GM19043 (cell line): ENCODE measurements around the gene SH3BGR.
A peak's percentile ranks its signal among the peaks of the same experiment; 100 is the strongest.
"Not testable (repeated sequence)": the region's sequence is repeated elsewhere in the genome, so short reads cannot be mapped to it uniquely, and the experiment has no call there.

ENCODE experiments used
- ATAC-seq: cut with Tn5 transposase; IDR thresholded peaks from one replicate; pipeline ENCODE4 v1.9.1; 2021; ENCODE audit warnings: low read depth; ENCODE audit not compliant: unreplicated experiment

The SH3BGR gene

DNA sequence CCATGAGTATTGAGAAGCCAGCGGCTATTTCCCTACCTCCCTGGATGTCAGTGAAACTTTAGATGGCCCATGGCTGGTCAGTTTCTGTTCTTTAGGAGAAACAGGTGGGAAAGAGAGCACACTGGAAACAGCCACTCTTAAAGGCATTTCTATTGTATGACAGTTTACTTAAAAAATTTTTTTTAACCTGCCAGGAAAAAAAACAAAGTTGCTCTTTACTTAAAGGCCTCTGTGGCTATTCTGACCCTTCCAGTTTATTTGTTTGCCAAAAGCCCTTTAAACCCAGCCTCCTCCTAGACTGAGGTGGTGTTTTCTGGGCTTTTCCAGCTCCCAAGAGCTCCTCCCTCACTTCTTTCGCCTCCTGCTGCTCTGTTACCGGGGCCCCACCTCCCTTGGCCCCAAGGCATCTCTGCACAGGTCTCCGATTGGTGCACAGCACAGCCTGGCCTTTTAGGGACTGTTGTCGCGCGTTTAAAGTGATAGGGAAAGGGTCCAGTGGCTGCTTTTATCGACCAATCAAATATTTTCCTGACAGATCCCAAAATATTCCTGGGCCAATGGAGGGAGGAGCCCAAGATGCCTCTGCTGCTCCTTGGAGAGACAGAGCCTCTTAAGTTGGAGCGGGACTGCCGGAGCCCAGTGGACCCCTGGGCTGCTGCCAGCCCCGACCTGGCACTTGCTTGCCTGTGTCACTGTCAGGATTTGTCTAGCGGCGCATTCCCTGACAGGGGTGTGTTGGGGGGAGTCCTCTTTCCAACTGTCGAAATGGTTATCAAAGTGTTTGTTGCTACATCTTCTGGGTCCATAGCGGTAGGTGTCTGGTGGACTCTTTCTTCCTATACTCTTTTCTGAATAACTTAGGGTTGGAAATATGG lies at the start of gene SH3BGR:
Gene SH3BGR, plus strand, starts transcription at position 639 of the 875 bp plus-strand sequence. Its CDS starts 127 bp downstream, at position 766.
- no peak for ATAC-seq

DNA sequence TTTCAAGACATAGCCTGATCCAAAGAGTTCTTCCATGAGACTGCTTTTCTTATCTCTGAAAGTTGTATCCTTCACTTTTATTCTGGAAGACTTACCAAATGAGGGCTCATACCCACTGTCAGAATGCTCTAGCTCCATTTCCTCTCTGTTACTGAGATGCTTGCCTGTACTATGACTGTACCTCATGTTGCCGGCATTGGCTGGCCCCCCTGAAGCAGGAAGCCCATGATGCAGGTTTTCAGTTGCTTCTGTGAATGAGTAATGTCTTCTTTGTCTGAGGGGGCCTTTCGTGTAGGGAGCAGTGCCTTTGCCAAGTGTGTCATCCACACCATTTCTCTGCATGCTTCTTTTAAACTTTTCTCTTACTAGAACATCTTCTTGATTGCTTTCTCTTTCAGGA lies 45.7 kb upstream of the SH3BGR start:
- no peak for ATAC-seq

DNA sequence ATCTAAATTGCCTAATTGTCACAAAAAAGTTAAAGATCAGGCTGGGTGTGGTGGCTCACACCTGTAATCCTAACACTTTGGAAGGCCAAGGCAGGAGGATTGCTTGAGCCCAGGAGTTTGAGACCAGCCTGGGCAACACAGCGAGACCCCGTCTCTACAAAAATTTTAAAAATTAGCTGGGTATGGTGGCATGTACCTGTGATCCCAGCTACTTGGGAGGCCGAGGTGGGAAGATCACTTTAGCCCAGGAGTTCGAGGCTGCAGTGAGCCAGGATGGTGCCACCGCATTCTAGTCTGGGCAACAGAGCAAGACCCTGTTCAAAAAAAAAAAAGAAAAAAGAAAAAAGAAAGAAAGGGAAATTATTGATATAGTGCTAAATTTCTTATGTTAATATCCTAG lies 32.6 kb upstream of the SH3BGR start:
- ATAC-seq = not testable (repeated sequence)

DNA sequence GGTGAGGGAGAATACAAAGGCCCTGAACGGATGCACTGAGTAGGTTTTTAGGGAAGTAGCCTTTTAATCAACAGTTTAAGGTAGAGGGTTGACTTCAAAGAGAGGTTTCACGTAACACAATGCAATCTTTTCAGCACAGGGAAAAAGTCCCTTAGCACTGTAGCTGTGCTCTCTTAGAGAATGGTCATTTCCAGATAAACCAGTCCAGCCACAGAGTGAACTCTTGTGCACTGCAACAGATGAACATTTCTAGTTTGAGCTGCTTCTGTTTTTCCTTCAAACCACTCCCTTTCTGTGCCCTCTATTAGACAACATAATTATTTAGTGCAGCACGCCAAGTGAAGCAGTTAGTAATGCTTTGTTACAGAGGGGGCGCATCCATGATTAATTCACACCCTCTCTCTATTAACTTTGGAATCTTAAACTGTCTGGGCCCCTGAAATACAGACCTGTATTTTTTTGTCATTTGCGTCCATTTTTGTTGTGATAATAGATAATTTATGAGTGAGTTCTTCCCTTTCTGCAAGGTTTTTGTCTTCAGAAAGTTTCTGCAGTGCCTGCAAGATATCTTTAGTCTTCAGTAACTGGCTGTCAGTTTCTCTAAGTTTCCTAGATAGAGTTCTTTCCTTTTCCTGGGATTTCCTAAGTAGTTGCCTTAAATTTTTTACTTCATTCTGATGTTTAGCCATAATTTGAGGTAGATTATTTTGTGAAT lies 29.1 kb upstream of the SH3BGR start:
- no peak for ATAC-seq

DNA sequence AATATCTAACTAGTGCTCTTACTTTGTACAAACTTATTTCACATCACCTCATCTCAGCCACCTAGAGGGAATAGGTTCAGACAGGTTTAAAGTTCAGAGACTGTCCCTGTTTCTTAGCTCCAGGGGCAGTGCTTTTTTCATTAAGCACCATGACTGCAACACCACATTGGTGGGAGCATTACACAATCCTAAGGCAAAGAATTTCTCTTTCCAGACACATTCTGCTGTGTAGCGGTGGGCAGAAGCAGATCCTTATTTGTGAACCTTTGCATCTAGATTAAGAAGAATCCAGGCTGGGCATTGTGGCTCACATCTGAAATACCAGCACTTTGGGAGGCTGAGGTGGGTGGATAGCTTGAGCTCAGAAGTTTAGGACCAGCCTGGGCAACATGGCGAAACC lies 22.3 kb upstream of the SH3BGR start:
- no peak for ATAC-seq

DNA sequence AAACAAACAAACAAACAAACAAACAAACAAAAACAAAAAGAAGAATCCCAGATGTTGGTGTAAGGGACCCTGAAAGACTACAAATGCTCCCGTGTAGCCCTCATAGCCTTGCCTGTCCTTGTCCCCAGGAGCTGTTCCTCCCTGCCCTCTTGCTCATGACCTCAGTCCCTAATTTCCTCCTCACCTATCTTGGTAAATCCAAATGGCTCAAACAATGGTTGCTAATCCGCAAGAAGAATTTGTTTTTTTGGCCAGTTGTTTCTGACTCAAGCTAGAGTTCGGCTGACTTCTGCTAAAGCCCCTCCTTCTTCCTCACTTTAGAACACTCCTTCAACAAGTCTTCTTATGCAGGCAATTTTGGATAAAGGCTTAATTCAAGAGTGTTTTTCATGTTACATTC lies 21.8 kb upstream of the SH3BGR start:
- ATAC-seq = no peak

DNA sequence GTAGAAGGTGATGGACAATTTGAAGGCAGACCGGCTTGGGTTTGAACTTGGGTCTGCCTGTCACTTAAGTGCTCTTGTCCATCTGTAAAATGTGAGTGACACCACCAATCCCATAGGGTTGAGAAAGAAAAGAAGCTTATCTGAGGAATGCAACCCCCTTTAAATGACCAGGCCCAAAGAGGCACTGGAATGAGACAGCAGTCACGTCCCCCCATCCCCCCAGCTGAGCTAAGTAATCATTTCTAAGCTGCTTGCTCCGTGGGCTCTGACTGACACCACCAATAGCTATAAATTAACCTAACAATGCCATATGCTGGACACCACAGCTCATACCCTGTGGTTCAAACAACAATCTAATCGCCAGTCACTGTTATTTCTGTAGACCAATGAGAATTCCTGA lies 21.3 kb upstream of the SH3BGR start:
- ATAC-seq = no peak

DNA sequence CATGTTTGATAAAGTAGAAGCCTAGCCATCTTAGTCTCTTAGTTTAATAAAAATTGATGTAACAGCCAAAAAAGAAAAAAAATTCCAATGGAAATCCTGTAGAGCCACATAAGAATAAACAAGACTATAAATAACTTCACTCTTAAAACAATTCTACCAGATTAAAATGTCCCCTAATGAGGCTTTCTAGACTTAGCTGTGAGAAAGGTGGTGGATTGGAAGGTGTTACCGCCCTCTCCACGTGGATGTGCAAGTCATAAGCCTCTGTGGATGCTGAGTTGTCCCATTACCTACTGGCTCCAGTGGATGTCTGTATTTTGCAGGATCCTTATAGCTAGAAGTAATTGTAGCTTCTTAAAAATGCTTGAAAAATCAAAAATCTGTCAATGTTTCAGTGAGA lies 20.8 kb upstream of the SH3BGR start:
- no peak for ATAC-seq

DNA sequence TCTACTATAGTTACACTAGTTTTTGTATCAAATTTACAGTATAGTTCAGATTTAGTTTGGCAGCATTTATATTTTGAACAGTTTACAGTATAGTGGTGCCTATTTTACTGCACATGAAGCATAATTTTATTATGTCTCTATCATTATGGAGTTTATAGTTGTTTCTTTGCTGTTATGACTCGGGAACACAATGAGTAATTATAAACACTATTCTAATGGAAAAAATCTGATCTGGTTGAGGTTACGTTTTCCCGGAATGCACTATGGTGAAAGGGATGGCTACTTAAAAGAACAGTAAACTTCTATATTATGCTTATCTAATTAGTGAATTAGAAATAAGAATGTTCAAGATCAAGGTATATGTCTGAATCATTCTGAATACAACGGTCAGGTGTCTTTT lies 16.8 kb upstream of the SH3BGR start:
- ATAC-seq = no peak

DNA sequence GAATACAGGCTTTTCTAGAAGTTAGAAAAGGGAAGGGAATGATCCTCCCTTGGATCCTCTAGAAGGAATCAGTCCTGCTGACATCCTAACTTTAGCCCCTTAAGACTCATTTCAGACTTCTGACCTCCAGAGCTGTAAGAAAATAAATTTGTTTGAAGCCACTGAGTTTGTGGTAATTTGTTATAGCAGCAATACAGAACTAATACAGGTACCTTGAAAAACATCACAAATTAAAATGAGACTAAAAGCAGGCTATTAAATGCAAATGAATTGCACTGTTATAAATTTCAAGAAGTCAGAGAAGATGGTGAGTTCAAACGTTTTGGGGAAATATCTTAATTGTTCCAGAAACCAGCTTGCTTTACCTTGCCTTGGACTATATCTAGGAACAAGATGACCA lies 12.5 kb upstream of the SH3BGR start:
- no peak for ATAC-seq

DNA sequence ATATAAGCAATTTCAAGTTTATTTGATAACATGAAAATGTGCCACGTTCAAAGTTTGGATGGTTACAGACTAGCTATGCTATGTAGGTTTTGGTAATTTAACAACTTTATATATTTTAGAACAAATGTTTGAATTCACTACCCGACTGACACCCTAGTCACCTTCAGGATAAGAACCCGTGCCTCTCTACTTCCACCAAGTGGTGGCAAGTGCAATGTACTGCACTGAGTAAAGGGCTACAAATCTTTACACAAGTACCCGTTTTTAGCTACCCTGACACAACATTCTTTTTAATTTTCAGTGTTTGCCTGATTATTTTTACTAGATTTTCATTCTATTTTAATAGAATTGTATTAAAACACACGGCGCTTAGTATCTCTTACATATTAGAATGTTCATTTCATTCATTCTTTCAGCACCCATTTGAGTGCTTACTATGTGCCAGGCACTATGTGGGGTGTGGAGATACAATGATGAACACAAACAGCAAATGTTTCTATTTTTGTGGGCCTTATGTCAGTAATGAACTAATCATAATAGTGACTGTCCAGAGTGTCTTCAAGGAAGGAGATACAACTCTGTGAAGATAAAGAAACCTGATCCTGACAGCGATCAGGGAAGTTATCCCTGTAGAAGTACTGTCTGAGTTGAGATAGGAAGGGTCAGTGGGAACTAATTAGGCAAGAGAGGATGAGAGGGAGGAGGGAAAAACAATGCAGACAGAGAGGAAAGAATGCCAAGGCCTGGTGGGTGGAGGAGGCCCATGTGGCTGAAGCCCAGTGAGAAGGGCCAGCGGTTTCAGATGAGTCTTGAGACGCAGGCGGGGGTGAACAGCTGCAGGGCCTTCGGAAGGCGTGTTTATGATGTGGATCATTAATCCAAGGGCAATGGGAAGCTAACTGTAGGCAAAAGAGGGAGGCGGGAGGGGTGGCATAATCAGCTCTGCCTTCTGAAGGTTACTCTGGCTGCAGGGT lies 10.0 kb upstream of the SH3BGR start:
- ATAC-seq = no peak

DNA sequence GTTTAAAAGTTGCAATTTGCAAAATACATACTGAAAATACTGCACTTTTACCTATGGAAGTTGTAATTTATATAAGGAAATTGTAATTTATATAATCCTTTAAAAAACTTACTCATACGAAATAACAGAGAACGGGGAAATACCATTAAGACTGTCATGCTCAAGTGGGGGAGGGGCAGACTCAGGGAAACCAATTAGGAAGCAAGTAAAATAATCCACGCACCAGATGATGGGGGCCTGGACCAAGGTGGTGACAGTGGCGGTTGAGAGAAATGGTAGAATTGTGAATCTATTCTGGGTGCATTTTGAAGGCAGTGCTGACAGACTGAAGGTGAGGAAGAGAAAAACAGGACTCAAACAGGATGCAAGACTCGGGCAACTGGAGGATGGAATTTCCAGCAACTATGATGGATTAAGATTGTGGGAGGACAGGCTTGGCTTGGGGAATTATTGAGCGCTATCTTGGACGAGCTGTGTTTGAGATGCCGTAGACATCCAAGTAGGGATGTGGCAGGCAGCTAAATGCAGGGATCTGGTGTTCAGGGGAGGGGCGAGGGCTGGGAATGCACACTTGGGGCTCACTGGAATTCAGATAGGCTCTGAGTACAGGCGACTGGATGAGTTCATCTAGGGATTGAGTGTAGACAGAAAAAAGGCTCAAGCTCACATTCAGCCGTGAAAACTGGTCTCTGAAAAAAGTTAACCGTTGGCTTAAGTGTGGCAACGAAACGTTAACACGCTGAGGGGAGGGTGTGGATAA lies 7.2 kb upstream of the SH3BGR start:
- ATAC-seq = no peak

DNA sequence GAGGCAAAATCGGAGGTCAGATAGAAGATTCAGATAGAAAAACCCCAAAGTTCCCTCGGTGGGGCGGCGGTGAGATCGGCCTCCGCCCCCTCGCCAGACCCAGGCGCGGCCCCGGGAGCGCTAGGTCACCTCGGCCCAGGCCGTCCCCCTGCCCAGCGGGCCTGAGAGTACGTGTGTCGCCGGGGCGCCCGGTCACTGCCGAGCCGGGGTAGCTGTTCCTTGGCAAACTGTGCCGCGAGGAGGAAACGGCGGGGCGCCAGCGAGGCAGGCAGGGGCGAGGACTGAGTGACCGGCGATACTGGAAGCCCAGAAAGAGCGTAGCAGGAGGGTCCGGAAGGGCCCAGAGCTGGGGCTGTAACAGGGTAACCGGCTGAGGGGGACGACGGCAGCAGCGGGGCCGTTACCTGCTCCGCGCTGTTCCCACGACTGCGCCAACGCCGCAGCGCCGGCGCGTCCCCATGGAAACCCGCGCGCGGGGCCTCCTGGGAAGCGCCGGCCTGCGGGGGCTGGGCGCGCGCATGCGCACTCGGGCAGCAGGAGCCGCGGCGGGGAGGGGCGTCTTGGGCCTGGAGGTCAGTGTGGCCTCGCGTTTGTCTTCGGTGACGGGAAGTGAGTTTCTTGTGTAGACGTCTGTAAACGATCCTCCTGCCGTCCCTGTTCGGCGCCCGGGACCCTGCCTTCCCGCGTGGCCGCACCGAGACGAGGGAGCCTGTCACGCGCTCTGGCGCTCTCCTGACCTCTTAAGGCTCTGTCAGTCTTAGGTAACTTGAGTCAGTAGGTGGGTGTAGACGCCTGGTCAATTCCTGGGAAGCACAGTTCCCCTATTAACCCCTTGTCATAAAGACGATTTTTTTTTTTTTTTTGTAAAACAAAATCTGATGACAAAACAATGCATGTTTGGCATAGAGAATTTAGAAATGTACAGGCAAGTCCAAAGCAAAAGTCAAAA lies 6.2 kb upstream of the SH3BGR start, which contains the start of gene LCA5L:
Gene LCA5L, minus strand, starts transcription at position 458 of the 949 bp plus-strand sequence. CDS start 17,285 bp downstream, outside the sequence.
- peak; percentile 64 for ATAC-seq

DNA sequence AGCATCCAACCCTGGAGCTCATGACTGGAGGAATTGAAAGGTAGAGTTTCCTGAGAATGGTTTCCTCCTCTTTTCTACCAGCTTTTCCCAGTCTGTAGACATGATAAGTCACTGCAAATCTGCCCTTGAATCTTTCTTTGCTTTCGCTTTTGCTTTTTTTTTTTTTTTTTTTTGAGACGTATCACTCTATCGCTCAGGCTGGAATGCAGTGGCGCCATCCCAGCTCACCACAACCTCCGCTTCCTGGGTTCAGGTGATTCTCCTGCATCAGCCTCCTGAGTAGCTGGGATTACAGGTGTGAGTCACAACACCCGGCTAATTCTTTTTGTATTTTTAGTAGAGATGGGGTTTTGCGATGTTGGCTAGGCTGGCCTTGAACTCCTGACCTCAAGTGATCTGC lies 4.5 kb upstream of the SH3BGR start:
- no peak for ATAC-seq

DNA sequence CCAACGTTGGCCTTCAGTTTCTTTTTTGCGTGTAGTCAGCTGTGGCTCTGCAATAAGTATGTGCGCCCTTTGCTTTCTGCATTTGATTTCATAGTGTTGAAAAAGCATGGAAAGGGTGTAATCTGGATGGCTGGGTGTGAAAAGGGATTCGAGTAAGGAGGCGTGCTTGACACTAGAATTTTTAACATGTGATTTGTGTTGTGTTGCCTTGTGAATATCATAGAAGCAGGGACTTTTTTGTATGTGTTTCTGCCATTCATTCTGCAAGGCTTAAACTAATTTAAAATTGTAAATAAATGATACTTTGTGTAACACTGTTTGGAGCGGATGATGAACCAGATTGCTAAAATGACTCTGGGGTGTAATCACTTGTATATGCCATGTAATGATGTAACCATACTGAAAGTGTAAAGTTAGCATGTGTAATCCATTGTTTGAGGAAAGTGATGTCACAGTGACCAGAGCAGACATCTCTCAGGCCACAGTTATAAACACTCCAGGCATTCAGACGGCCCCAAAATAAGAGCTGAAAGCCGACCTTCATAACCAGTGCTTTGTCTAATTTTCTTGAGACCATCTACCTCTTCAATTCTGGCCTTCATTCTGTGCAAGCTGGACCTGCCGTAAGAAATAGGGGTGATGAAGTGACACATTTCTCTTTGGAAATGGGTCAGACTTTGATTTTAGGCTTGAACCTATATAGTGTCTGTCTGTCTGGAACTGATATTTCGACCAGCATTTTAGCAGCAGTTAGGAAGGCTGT lies 618 bp downstream of the SH3BGR start:
- no peak for ATAC-seq

DNA sequence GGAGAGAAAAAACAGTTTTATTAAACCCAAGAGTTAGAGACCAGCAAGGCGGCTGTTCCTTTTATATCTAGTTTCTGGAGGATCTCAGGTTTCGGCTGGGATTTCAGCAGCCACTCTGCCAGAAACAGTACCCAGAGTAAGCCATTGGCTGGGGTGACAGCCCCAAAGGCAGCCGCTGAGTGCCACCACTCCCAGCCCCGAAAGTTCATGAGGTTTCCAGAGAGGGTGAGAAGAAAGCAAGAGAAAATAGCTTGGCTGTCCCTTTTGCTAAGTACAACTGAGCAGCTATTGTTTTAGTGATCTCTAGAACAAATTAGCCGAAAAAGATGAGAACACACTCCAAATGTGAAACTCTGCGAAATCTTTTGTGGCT lies 1.2 kb downstream of the SH3BGR start:
- no peak for ATAC-seq

DNA sequence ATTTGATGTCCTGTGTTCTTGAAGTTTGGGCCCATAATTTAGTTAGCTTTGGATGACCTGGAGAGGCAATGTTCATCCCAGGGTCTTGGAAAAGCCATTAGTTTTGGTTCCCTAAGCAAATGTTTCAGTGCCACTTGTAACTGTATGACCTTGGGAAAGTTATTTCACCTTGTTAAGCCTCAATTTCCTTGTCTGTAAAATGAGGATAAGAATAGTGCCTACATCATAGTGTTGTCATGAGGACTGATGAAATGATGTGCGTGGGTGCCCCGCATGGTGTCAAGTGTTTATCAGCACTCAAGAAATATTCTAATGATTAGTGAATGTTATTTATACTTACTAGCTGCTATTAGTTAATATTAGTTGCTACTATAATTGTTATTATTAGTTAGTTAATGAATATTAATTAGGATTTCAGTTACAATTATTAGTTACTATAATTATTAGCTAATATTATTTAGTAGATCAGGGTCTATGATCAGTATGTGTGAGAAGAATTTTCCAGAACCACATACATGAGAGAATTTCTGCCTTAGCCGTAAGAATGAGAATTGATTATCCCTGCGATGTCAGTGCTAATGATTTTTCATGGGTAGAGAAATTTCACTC lies 1.9 kb downstream of the SH3BGR start:
- ATAC-seq = no peak
